ENCODE results near the gene UGT1A6. TPM values are rescaled to one million over a fixed set of nuclear protein-coding genes. Genes with fewer than 3 reads are reported as not detected.
A peak's percentile ranks its signal among the peaks of the same experiment; 100 is the strongest.
"Not testable (repeated sequence)": the region's sequence is repeated elsewhere in the genome, so short reads cannot be mapped to it uniquely, and the experiment has no call there.

UGT1A6 gene
- total and polyA plus RNA-seq, 2 donors from 2014 or later = 43.7 to 110 TPM

GRCh38 chr2:233740870-233741269 is 48.2 kb downstream of the UGT1A6 start:
- Histone ChIP-seq H3K4me3 (ENCODE audit: low read length in 3 of 3) (no peak overlapping the region), H3K36me3 (ENCODE audit: control insufficient read depth in 2 of 3, insufficient read depth in 3 of 3, low read length in 3 of 3) (peaks cover 0 to 3% (median 0%) of the 10 kb centered on the region in 3 donors), H3K9ac (ENCODE audit: low read length in 3 of 3) (no peak overlapping the region), H3K27me3 (ENCODE audit: control insufficient read depth, insufficient read depth, low read length) (no peaks in the 10 kb centered on the region), H3K27ac (ENCODE audit: low read depth in 2 of 2, low read length in 2 of 2) (no peak overlapping the region), H3K9me3 (ENCODE audit: control insufficient read depth in 2 of 3, insufficient read depth in 1 of 3, low read length in 3 of 3) (no peaks in the 10 kb centered on the region), H3K4me1 (ENCODE audit: control insufficient read depth in 2 of 3, insufficient read depth in 2 of 3, low read depth in 1 of 3, low read length in 3 of 3) (peaks cover 0 to 6% (median 5%) of the 10 kb centered on the region in 3 donors)
- no peak for DNase-seq
- no peak for TF ChIP-seq CTCF (IDR thresholded peaks at IDR 0.05; ENCODE audit: borderline replicate concordance, extremely low read depth, insufficient read depth)
- intact Hi-C loops (cut with DNase I) = no loop called here
- FAIRE-seq = no peak

GRCh38 chr2:233743464-233744259 is 51.0 kb downstream of the UGT1A6 start:
- H3K36me3 ChIP-seq (ENCODE audit: control insufficient read depth in 2 of 3, insufficient read depth in 3 of 3, low read length in 3 of 3) = peaks cover 0 to 3% (median 0%) of the 10 kb centered on the region in 3 donors
- intact Hi-C loops (cut with DNase I) = no loop called here
- H3K9me3 ChIP-seq (ENCODE audit: control insufficient read depth in 2 of 3, insufficient read depth in 1 of 3, low read length in 3 of 3) = no peaks in the 10 kb centered on the region
- FAIRE-seq = no peak
- H3K4me1 ChIP-seq (ENCODE audit: control insufficient read depth in 2 of 3, insufficient read depth in 2 of 3, low read depth in 1 of 3, low read length in 3 of 3) = peaks cover 0 to 12% (median 5%) of the 10 kb centered on the region in 3 donors
- DNase-seq = peak in 1 of 5 donors; percentile 71
- no peak for TF ChIP-seq CTCF (IDR thresholded peaks at IDR 0.05; ENCODE audit: borderline replicate concordance, extremely low read depth, insufficient read depth)
- no peak overlapping the region for H3K9ac ChIP-seq (ENCODE audit: low read length in 3 of 3)
- no peak overlapping the region for H3K27ac ChIP-seq (ENCODE audit: low read depth in 2 of 2, low read length in 2 of 2)
- no peaks in the 10 kb centered on the region for H3K27me3 ChIP-seq (ENCODE audit: control insufficient read depth, insufficient read depth, low read length)
- H3K4me3 ChIP-seq (ENCODE audit: low read length in 3 of 3) = no peak overlapping the region

DNA sequence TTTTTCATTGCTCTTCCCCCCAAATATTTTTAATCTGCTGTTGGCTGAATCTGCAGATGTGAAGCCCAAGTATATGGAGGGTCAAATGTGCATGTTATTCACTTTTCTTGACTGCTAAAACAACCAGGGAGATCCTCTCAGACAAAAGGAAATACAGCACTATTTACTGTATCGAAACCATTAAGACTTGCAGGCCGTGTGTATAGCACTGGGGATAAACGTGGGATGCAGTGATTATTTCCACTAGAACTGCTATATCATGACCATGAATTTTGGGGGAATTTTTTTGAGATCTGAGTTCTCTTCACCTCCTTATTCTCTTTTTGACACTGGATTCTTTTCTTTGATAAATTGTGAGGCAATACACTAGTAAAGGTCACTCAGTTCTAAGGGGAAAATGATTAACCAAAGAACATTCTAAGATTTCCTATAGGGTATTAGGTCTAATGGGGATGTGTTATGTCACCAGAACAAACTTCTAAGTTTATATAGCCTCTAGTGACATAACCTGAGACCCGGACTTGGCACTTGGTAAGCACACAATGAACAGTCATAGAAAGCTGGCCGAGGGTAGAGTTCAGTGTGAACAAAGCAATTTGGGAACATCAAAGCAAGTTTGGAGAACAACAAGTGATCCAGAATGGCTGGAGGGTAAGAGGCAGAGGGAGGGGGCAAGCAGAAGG is 52.5 kb downstream of the UGT1A6 start:
- intact Hi-C loops (cut with DNase I) = no loop called here
- FAIRE-seq = no peak

GRCh38 chr2:233745838-233746237 is 53.1 kb downstream of the UGT1A6 start:
- intact Hi-C loops (cut with DNase I); H3K9me3 ChIP-seq (ENCODE audit: control insufficient read depth in 2 of 3, insufficient read depth in 1 of 3, low read length in 3 of 3); H3K36me3 ChIP-seq (ENCODE audit: control insufficient read depth in 2 of 3, insufficient read depth in 3 of 3, low read length in 3 of 3); H3K9ac ChIP-seq (ENCODE audit: low read length in 3 of 3); H3K4me3 ChIP-seq (ENCODE audit: low read length in 3 of 3); FAIRE-seq; H3K27me3 ChIP-seq (ENCODE audit: control insufficient read depth, insufficient read depth, low read length); H3K27ac ChIP-seq (ENCODE audit: low read depth in 2 of 2, low read length in 2 of 2); DNase-seq: not testable (repeated sequence)
- H3K4me1 ChIP-seq (ENCODE audit: control insufficient read depth in 2 of 3, insufficient read depth in 2 of 3, low read depth in 1 of 3, low read length in 3 of 3) = peaks cover 0 to 12% (median 3%) of the 10 kb centered on the region in 3 donors

More for the DNA sequence above, 52.5 kb downstream of the UGT1A6 start:
- H3K4me1 ChIP-seq (ENCODE audit: control insufficient read depth in 2 of 3, insufficient read depth in 2 of 3, low read depth in 1 of 3, low read length in 3 of 3) = peaks cover 0 to 12% (median 3%) of the 10 kb centered on the region in 3 donors
- peaks cover 0 to 3% (median 0%) of the 10 kb centered on the region in 3 donors for H3K36me3 ChIP-seq (ENCODE audit: control insufficient read depth in 2 of 3, insufficient read depth in 3 of 3, low read length in 3 of 3)
- no peak overlapping the region for H3K27ac ChIP-seq (ENCODE audit: low read depth in 2 of 2, low read length in 2 of 2)
- no peaks in the 10 kb centered on the region for H3K27me3 ChIP-seq (ENCODE audit: control insufficient read depth, insufficient read depth, low read length)
- TF ChIP-seq CTCF (IDR thresholded peaks at IDR 0.05; ENCODE audit: borderline replicate concordance, extremely low read depth, insufficient read depth) = no peak
- H3K9me3 ChIP-seq (ENCODE audit: control insufficient read depth in 2 of 3, insufficient read depth in 1 of 3, low read length in 3 of 3) = no peaks in the 10 kb centered on the region
- no peak overlapping the region for H3K9ac ChIP-seq (ENCODE audit: low read length in 3 of 3)
- H3K4me3 ChIP-seq (ENCODE audit: low read length in 3 of 3) = no peak overlapping the region
- no peak for DNase-seq
